ENCODE data around the gene CDH1. TPM values are rescaled to one million over a fixed set of nuclear protein-coding genes. Genes with fewer than 3 reads are reported as not detected.

CDH1 gene
- polyA plus RNA-seq, 3 donors from 2014 or later: 0.91 TPM; not detected in 2

DNA sequence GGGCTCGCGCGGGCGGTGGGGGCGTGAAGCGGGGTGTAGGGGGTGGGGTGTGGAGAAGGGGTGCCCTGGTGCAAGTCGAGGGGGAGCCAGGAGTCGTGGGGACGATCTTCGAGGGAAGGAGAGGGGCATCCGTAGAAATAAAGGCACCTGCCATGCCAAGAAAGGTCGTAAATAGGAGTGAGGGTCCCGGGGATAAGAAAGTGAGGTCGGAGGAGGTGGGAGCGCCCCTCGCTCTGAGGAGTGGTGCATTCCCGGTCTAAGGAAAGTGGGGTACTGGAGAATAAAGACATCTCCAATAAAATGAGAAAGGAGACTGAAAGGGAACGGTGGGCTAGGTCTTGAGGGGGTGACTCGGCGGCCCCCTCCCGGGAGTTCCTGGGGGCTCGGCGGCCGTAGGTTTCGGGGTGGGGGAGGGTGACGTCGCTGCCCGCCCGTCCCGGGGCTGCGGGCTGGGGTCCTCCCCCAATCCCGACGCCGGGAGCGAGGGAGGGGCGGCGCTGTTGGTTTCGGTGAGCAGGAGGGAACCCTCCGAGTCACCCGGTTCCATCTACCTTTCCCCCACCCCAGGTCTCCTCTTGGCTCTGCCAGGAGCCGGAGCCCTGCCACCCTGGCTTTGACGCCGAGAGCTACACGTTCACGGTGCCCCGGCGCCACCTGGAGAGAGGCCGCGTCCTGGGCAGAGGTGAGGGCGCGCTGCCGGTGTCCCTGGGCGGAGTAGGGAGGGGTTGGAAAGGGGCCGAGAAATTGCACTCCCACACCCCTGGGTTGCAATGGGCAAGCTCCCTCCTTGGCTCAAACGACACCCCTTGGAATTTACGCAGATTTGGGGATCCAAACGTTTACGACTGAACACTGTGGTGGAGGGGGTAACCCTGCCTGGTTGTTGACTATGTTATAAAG is 888 bp downstream of the CDH1 start:
- H3K4me1 Mint-ChIP-seq: peaks cover 6 to 7% of the 10 kb centered on the region in 2 donors
- H3K27ac Mint-ChIP-seq: no peak overlapping the region
- no peaks in the 10 kb centered on the region for H3K36me3 Mint-ChIP-seq
- DNase-seq: no peak
- peaks cover 7 to 17% (median 17%) of the 10 kb centered on the region in 3 donors for H3K27me3 Mint-ChIP-seq (ENCODE audit: low read depth in 3 of 3)
- H3K9me3 Mint-ChIP-seq: peaks cover 0 to 2% (median 0%) of the 10 kb centered on the region in 6 donors
- peak overlapping the region in 1 of 5 donors; percentile 39 for H3K4me3 Mint-ChIP-seq

DNA sequence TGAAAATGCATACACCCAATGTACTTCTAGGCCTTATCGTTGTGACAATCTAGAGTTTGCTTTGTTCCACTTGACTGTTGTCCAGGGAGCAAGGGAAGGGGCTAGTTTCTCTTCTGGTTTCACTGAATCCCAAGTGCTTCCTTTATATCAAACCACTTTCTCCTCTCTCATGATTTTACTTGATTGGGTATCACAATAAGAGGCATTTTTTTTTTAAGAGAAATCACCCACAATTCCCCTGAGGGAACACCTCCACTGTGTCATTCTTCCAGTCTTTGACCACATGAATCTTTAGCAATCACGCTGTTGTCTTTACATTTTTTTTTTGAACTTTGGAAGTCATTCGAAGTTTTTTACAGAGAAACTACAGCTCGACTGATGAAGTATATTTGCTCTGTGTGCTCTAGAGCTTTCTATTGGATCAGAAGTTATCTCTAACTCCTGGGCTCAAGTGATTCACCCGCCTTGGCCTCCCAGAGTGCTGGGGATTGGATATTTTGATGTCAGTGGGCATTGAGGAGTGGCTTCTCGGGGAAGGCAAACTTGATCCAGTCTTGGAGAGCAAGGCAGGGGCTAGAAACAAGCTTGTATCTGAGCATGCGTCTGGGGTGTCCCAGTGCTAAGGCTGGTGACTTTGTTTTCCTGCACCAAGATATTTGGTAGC is 3.0 kb downstream of the CDH1 start:
- Mint-ChIP-seq H3K27me3 (ENCODE audit: low read depth in 3 of 3) (peaks cover 6 to 13% (median 11%) of the 10 kb centered on the region in 3 donors), H3K27ac (no peak overlapping the region), H3K36me3 (no peaks in the 10 kb centered on the region), H3K9me3 (peaks cover 0 to 2% (median 0%) of the 10 kb centered on the region in 6 donors), H3K4me1 (peaks cover 6 to 7% of the 10 kb centered on the region in 2 donors), H3K4me3 (no peak overlapping the region)
- DNase-seq: no peak

DNA sequence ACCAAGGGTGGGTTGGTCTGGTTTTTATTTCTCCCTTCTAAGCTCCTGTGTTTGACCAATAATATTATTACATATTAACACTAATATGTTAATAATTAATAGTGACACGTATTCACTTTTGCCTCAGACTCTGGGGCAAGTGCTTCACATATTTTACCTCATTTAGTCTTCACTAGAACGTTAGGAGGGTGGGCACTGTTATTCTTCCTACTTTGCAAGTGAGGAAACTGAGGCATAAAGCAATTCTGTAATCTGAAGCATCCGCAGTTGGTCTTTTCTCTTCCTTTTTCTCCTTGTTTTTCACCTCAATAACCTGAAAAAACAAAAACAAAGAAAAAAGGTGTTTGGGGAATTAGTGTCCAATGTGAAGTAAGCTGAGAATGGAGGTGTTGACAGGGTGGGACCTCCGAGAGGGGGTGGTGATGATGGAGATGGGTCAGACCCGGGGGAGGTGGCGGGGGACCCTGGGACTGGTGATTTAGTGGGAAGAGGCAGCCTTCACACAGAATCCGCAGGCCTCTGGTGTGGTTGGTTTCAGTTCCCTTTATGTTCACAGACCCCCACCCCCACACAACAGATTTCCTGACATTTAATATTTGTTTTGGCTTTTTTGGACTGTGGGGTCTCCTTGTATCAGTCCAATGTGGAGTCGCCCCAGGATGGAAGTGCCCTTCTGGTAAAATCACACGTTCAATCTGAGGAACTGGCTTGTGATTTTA is 3.7 kb downstream of the CDH1 start:
- H3K4me1 Mint-ChIP-seq: peaks cover 6 to 7% of the 10 kb centered on the region in 2 donors
- no peaks in the 10 kb centered on the region for H3K36me3 Mint-ChIP-seq
- peaks cover 0 to 2% (median 0%) of the 10 kb centered on the region in 6 donors for H3K9me3 Mint-ChIP-seq
- peaks cover 6 to 12% (median 11%) of the 10 kb centered on the region in 3 donors for H3K27me3 Mint-ChIP-seq (ENCODE audit: low read depth in 3 of 3)
- no peak for DNase-seq
- H3K27ac Mint-ChIP-seq: no peak overlapping the region
- H3K4me3 Mint-ChIP-seq: no peak overlapping the region

DNA sequence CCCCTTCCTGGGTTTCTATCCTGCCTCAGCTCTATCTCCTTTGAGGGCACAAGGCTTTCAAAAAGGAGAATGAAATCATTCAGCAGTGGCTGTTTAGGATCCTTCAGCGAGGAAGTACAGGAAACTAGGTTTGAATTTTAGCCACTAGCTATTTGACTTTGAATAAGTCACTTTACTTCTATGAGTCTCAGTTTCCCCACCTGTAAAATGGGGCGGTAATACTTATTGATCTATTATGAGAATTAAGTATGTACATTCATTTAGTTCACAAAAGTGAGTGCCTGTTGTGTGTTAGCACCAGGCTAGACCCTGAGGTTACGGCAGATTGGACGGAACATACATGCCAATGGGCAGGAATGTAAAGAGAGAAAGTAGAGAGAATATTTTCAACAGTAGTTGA is 6.6 kb downstream of the CDH1 start:
- Mint-ChIP-seq H3K9me3 (no peaks in the 10 kb centered on the region), H3K27me3 (ENCODE audit: low read depth in 3 of 3) (peaks cover 3 to 6% (median 5%) of the 10 kb centered on the region in 3 donors), H3K27ac (no peak overlapping the region), H3K36me3 (no peaks in the 10 kb centered on the region), H3K4me1 (no peaks in the 10 kb centered on the region), H3K4me3 (no peak overlapping the region)
- DNase-seq: no peak

DNA sequence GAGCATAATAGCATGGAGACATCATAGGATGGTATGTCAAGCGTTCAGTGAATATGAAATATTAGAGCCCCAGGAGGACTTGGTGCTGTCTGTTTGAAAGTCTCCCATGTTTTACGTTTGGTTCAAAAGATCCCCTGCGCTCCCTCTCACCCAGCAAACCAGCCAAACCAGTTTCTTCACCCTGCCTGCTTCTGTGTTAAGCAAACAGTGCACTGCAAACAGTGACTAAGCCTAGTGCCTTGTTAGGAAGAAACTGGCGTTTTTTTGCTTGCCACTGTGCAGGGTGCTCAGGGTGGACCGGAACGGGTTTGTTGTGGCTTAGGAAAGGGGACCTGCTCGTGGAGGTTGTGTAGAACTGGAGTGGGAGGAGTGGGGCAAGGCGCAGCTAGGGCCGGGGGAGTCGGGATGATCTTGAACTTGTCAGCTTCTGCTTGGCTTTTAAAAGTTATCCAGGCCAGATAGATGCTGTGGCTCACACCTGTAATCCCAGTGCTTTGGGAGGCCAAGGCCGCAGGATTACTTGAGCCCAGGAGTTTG is 7.7 kb downstream of the CDH1 start:
- Mint-ChIP-seq H3K36me3 (no peaks in the 10 kb centered on the region), H3K4me1 (no peaks in the 10 kb centered on the region), H3K4me3 (no peak overlapping the region), H3K9me3 (no peaks in the 10 kb centered on the region), H3K27me3 (ENCODE audit: low read depth in 3 of 3) (peaks cover 3 to 6% (median 6%) of the 10 kb centered on the region in 3 donors), H3K27ac (no peak overlapping the region)
- no peak for DNase-seq

DNA sequence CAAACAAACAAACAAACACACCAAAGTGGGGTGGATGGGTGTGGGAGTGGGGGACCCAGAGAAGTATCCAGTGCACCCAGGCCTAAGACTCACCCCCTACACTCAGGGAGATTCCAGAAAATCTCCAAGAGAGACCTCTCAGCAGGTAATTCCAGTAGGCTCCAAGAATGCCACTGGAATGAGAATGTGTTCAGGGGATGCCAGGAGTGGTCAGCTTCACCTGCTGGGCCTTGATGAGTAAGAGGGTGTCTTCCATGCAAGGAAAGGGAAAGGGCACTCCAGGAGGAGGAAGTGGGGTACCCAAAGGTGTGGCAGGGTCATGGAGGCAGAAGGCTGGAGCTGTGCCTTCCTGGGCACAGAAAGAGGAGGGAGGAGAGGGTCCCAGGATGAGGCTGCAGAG is 9.9 kb downstream of the CDH1 start:
- Mint-ChIP-seq H3K27me3 (ENCODE audit: low read depth in 3 of 3) (peaks cover 4 to 6% (median 6%) of the 10 kb centered on the region in 3 donors), H3K4me1 (peaks cover 0 to under 1% of the 10 kb centered on the region in 2 donors), H3K4me3 (no peak overlapping the region), H3K9me3 (no peaks in the 10 kb centered on the region), H3K27ac (no peak overlapping the region), H3K36me3 (no peaks in the 10 kb centered on the region)
- DNase-seq: no peak

DNA sequence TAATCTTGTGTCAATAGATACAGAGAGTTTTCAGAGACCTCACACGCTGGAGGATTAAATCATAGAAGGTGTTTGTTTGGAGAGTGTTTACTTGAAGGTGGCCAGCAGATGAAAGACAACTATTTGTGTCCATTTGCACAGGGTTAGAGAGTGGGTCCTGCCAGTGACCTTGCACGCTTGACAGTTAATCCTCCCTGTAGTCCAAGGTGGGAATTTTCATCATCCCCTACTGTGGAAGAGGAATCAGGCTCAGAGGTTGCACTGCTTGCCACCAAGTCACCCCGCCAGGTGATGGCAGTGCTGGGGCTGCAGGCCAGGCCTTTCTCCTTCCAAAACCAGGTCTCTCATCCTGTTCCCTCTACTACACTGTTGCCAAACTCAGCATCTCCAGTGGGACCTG is 12.3 kb downstream of the CDH1 start:
- peaks cover 10 to 11% of the 10 kb centered on the region in 2 donors for H3K4me1 Mint-ChIP-seq

DNA sequence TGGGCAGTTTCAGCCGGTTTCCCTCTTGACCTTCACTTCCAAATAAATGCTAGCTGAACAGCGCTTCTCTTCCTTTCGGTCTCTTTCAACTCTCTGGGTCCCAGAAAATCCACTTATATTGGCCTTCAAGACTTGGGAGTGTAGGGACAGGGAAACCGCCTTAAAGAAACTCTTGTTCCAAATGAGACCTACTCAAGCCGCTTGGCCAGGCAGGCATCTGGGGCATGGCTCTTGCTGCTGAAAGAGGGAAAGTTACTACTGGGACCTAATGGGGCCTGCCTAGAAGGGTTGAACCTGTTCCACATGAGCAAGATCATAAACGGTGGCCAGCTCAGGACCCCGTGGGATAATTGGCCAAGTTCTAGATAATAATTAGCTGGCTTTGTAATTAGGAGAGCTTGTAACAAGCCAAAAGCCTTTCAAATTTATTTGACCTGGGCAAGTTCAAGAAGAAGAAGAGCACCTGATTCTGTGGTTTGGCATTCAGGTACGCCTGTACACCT is 13.2 kb downstream of the CDH1 start:
- H3K4me3 Mint-ChIP-seq: no peak overlapping the region
- peaks cover 10 to 11% of the 10 kb centered on the region in 2 donors for H3K4me1 Mint-ChIP-seq
- no peaks in the 10 kb centered on the region for H3K36me3 Mint-ChIP-seq
- no peak overlapping the region for H3K27ac Mint-ChIP-seq
- no peaks in the 10 kb centered on the region for H3K9me3 Mint-ChIP-seq
- DNase-seq: no peak
- peaks cover 4 to 8% (median 5%) of the 10 kb centered on the region in 3 donors for H3K27me3 Mint-ChIP-seq (ENCODE audit: low read depth in 3 of 3)

More for the DNA sequence above, 12.3 kb downstream of the CDH1 start:
- no peak for DNase-seq
- peaks cover 4 to 8% (median 5%) of the 10 kb centered on the region in 3 donors for H3K27me3 Mint-ChIP-seq (ENCODE audit: low read depth in 3 of 3)
- H3K9me3 Mint-ChIP-seq: no peaks in the 10 kb centered on the region
- H3K36me3 Mint-ChIP-seq: no peaks in the 10 kb centered on the region
- no peak overlapping the region for H3K4me3 Mint-ChIP-seq
- H3K27ac Mint-ChIP-seq: no peak overlapping the region

DNA sequence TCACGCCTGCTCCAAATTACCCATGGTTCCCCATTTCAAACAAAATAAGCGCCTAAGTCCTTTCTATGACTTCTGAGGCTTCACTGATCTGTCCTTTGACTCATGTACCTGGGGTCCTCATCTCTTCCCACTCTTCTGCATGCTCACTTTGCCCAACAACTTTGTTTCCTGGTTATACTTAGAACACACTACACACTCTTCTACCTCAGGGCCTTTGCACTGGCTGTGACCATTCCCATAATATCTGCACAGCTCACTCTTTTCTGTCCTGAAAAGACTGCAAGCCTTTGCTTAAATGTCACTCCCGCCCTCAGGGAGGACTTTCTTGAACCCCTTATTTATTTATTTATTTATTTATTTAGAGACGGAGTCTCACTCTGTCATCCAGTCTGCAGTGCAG is 14.1 kb downstream of the CDH1 start:
- no peak for DNase-seq
- Mint-ChIP-seq H3K4me3 (no peak overlapping the region), H3K36me3 (no peaks in the 10 kb centered on the region), H3K27me3 (ENCODE audit: low read depth in 3 of 3) (peaks cover 4 to 8% (median 5%) of the 10 kb centered on the region in 3 donors), H3K4me1 (peaks cover 10 to 11% of the 10 kb centered on the region in 2 donors), H3K9me3 (no peaks in the 10 kb centered on the region), H3K27ac (no peak overlapping the region)

DNA sequence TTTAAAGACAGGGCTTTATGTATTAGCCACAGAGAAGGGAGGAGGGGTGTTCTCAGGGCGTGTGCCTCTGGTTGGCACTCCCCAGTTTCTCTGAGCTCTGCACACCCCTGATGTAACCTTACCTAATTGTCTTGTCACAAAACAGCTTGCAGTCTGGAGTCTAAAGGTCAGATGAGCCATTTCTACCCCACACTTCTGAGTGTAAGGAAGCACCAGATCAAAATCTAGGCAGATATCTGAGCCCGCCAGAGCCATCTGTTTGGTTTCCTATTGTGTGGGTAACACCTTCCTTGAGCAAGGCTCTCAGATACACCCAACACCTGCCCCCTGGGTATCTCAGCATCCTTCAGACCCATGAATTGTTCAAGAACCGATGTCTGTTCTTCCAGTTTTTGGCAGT is 15.5 kb downstream of the CDH1 start:
- H3K9me3 Mint-ChIP-seq: no peaks in the 10 kb centered on the region
- H3K36me3 Mint-ChIP-seq: no peaks in the 10 kb centered on the region
- H3K4me3 Mint-ChIP-seq: peak overlapping the region in 3 of 5 donors; percentile 18 to 58 (median 19)
- H3K27me3 Mint-ChIP-seq (ENCODE audit: low read depth in 3 of 3): peaks cover 3 to 8% (median 5%) of the 10 kb centered on the region in 3 donors
- DNase-seq: peak; percentile 38 to 42 (median 40)
- H3K27ac Mint-ChIP-seq: peak overlapping the region in 1 of 6 donors; percentile 22
- H3K4me1 Mint-ChIP-seq: peaks cover 10 to 11% of the 10 kb centered on the region in 2 donors

DNA sequence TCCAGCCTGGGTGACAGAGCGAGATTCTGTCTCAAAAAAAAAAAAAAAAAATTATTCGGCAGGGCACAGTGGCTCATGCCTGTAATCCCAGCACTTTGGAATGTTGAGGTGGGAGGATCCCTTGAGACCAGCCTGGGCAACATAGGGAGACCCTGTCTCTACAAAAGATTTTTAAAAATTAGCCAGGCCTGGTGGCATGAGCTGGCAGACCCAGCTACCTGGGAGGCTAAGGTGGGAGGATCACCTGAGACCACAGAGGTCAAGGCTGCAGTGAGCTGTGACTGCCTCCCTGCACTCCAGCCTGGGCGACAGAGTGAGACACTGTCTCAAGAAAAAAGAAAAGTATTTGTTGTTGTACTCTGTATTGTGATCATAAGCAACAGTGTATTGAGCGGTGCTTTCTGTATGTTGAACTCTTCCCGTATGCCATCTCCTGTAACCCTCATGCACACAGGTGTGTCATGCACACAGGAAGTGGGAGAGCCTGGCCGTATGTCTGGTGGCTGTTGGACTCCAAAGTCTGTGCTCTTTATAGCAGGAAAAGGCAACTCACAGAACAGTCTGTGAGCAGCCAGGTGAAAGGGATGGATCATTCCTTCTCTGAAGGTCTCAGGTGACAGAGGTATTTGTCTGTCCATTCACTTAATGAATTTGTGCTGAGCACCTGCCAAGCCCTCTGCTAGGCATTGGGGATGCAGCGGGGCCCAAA is 17.1 kb downstream of the CDH1 start:
- Mint-ChIP-seq H3K36me3 (no peaks in the 10 kb centered on the region), H3K27me3 (ENCODE audit: low read depth in 3 of 3) (peaks cover 2 to 7% (median 5%) of the 10 kb centered on the region in 3 donors), H3K27ac (no peak overlapping the region), H3K9me3 (no peaks in the 10 kb centered on the region), H3K4me3 (no peak overlapping the region), H3K4me1 (peaks cover 10 to 11% of the 10 kb centered on the region in 2 donors)
- DNase-seq: no peak

DNA sequence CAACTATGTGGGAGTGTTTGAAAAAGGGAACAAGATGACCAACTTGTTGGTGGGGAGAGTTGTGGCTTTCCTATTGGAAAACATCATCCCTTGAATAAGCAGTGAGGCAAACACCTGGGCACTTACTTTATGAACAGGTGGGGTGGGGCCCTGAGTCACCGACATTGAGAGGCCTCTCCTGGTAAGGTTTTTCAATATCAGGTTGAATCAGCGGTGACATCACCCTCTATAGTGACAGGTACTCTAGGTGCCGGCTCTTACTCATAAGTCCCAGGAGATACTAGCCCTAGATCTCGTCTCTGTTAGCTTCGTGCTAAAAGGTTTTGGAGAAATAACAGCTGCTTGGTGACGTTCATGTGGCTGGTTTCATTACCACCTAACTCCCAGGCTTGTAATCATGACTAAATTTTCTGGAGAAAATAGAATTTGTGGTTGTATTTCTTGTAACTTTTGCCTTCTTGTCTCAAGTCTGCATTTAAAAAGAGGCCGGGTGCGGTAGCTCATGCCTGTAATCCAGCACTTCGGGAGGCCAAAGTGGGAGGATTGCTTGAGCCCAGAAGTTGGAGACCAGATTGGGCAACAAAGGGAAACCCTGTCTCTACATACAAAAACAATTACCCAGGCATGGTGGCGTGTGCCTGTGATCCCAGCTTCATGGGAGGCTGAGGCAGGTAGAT is 19.3 kb downstream of the CDH1 start:
- H3K4me3 Mint-ChIP-seq: no peak overlapping the region
- H3K9me3 Mint-ChIP-seq: no peaks in the 10 kb centered on the region
- no peak for DNase-seq
- H3K27me3 Mint-ChIP-seq (ENCODE audit: low read depth in 3 of 3): peaks cover 2 to 6% (median 2%) of the 10 kb centered on the region in 3 donors
- H3K4me1 Mint-ChIP-seq: peaks cover 10 to 11% of the 10 kb centered on the region in 2 donors
- H3K36me3 Mint-ChIP-seq: no peaks in the 10 kb centered on the region
- H3K27ac Mint-ChIP-seq: no peak overlapping the region
